ENCODE data around the gene NUP93.
A peak's percentile ranks its signal among the peaks of the same experiment; 100 is the strongest.

Gene NUP93

GRCh38 chr16:56841659-56842058 is 111.7 kb downstream of the NUP93 start:
- no peaks in the 10 kb centered on the region for H3K9me3 Mint-ChIP-seq
- peaks cover 30% of the 10 kb centered on the region for H3K36me3 Mint-ChIP-seq (ENCODE audit: low read depth)
- H3K27ac Mint-ChIP-seq, result no peak overlapping the region
- H3K4me1 Mint-ChIP-seq (ENCODE audit: low read depth), result no peaks in the 10 kb centered on the region
- H3K27me3 Mint-ChIP-seq (ENCODE audit: low read depth), result no peaks in the 10 kb centered on the region
- no peak overlapping the region for H3K4me3 Mint-ChIP-seq

DNA sequence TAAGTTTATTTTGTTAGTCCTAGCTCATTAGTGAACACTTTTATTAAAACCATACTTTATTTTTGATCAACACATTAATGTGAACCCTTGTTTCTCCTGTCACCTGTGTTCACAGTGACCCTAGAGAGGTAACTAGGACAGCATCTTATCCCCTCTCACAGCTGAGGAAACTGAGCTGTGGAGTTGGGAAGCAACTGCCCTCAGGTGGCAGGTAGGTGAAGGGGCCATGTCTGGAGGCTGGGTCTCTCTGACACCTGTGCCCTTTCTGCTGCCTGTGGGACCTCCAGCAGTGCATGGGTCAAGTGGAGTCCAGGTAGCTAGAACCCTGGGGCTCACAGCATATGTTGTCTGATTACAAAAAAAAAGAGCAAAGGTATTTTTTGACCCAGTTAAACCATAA is 112.2 kb downstream of the NUP93 start:
- no peak overlapping the region for H3K4me3 Mint-ChIP-seq
- peaks cover 32% of the 10 kb centered on the region for H3K36me3 Mint-ChIP-seq (ENCODE audit: low read depth)
- H3K4me1 Mint-ChIP-seq (ENCODE audit: low read depth), result no peaks in the 10 kb centered on the region
- H3K27me3 Mint-ChIP-seq (ENCODE audit: low read depth), result no peaks in the 10 kb centered on the region
- H3K27ac Mint-ChIP-seq, result no peak overlapping the region
- H3K9me3 Mint-ChIP-seq, result no peaks in the 10 kb centered on the region

DNA sequence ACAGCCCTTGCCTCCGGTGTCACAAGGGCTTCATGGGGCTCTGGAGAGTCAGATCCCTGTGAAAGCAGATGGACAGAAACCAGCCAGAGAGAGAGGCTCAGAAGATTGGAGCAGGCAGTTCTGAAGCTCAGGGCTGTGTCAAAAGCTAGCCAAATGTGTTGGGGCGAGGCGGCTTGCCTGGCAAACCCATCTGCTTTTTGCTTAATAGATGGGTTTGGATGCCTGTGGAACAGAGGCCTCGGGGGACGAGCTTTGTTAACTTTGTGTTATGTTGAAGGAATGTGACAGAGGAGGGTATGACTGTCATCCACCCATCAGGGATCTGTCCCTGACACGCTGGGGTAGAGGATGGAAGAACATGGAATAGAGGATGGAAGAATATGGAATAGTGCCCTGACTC is 114.1 kb downstream of the NUP93 start:
- Mint-ChIP-seq H3K36me3 (ENCODE audit: low read depth) (peaks cover 30% of the 10 kb centered on the region), H3K27ac (peak overlapping the region; percentile 22), H3K4me1 (ENCODE audit: low read depth) (peaks cover 15% of the 10 kb centered on the region), H3K27me3 (ENCODE audit: low read depth) (no peaks in the 10 kb centered on the region), H3K9me3 (peaks cover 8% of the 10 kb centered on the region), H3K4me3 (no peak overlapping the region)

DNA sequence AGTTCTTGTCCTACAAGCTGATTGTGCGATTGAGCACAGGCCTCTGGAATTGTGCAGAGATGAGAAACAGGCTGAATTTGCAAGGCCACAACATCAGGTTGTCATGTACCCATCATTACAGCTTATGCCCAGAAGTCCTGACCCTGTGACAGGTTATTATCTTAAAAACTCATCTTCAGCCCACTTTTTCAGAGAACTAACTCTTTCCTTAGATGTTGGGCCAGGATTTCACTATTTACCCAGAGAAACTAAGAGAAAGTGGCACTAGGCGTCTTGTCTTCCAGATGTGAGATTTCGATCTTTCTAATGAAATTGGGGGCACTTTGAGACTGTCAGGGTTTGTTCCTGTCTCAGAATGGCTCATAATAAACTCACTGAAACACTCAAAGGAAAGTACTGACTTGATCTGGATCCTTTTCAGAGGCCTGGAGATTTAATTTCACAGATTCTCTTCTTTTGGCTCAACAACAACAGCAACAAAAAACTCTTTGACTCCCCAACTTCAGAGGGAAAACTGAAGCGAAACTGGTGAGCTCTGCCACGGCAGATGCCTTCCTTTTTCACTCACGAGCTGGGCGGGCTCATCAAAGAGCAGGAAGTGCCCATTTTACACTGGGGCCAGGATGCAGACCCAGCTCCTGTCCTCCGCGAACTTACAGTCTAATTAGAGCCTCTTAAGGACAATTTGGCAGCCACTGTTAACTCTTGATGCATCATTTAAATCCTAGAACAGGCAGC is 117.4 kb downstream of the NUP93 start:
- Mint-ChIP-seq H3K4me3 (no peak overlapping the region), H3K9me3 (peaks cover 8% of the 10 kb centered on the region), H3K27ac (peak overlapping the region; percentile 52), H3K36me3 (ENCODE audit: low read depth) (peaks cover 22% of the 10 kb centered on the region), H3K27me3 (ENCODE audit: low read depth) (no peaks in the 10 kb centered on the region), H3K4me1 (ENCODE audit: low read depth) (peaks cover 15% of the 10 kb centered on the region)

DNA sequence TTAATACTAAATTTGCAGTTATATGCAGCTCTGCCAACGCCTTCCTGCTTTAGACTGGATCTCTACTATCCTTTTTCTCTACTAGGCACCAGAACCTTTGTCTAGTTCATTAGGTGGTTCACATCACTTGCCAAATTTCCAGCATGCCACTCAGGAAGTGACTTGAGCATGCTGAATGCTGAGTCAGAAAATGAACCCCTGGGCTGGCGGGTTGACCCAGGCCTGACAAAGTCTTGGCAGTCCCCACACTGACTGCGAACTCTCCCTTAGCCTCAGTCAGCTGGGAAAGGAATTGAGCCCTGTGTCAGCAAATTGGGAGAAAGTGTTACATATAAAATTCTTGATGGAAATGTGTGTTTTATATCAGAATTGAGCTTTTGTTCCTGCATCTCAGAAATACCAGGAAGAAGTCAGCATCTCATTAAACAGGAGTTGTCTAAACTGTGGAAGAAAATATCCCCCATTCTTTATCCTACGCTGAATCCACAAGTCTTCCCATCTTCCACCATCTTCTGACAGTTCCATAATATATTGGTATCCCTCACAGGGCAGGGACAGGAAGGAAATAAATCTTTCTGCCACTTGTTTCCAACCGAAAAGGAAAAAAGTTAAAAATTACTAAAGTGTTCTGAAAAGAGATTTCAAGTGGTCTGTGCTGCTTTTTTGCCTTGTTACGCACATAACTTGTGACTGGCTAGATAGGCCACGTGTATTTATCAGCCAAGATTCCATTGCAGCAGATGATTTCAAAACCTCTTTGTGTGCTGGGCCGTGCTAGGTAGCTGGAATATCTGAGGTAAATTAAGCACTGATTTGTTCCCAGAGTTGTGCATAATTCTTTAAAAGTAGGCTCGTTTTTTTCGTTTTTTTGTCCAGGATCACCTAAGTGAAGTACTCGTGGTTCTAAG is 118.4 kb downstream of the NUP93 start:
- peaks cover 8% of the 10 kb centered on the region for H3K9me3 Mint-ChIP-seq
- peak overlapping the region; percentile 56 for H3K27ac Mint-ChIP-seq
- peaks cover 15% of the 10 kb centered on the region for H3K4me1 Mint-ChIP-seq (ENCODE audit: low read depth)
- H3K36me3 Mint-ChIP-seq (ENCODE audit: low read depth), result peaks cover 19% of the 10 kb centered on the region
- H3K4me3 Mint-ChIP-seq, result no peak overlapping the region
- no peaks in the 10 kb centered on the region for H3K27me3 Mint-ChIP-seq (ENCODE audit: low read depth)

- H3K27ac Mint-ChIP-seq, result no peak overlapping the region
- peaks cover 8% of the 10 kb centered on the region for H3K9me3 Mint-ChIP-seq
Observed at GRCh38 chr16:56848955-56849689, 119.2 kb downstream of the NUP93 start.

GRCh38 chr16:56849690-56850680 is 120.1 kb downstream of the NUP93 start:
- Mint-ChIP-seq H3K27me3 (ENCODE audit: low read depth) (no peaks in the 10 kb centered on the region), H3K4me3 (no peak overlapping the region), H3K36me3 (ENCODE audit: low read depth) (peaks cover 13% of the 10 kb centered on the region), H3K4me1 (ENCODE audit: low read depth) (peaks cover 15% of the 10 kb centered on the region), H3K9me3 (peaks cover 8% of the 10 kb centered on the region), H3K27ac (no peak overlapping the region)

More at GRCh38 chr16:56848955-56849689, 119.2 kb downstream of the NUP93 start:
- H3K4me1 Mint-ChIP-seq (ENCODE audit: low read depth), result peaks cover 15% of the 10 kb centered on the region
- no peak overlapping the region for H3K4me3 Mint-ChIP-seq
- peaks cover 15% of the 10 kb centered on the region for H3K36me3 Mint-ChIP-seq (ENCODE audit: low read depth)
- no peaks in the 10 kb centered on the region for H3K27me3 Mint-ChIP-seq (ENCODE audit: low read depth)

DNA sequence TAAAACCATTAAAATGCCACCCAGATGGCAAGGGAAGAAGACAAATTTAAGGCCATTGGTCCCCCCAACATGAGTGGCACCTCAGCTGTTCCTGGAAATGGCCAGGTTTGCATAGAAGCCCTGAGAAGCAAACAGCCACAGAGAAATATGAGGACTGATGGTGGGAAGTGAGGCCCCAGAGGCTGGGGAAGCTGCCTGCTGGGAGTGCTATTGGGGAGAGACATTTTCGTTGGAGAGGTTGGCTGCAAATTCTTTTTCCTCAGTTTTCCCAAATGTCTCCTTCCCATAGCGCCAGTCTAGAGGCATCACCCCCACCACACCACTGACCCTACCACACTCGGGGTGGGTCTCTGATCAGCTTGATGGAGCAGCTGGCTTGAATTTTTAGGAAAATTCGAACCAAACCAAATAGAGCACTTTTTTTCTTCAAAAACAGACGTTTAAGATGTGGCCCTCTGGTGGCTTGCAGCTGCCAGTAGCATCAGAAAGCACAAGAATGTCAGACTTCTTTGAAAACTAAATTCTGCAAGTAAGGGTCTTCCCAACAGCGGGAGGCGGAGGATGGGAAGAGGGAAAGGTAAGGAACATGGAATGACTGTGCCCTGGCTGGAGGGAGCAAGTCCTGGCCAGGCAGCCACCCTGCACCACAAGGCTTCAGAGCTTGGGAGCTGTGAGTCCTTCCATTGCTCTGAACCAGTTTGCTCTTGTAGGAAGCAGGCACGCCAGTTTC is 121.9 kb downstream of the NUP93 start:
- Mint-ChIP-seq H3K36me3 (ENCODE audit: low read depth) (peaks cover 8% of the 10 kb centered on the region), H3K27ac (no peak overlapping the region), H3K27me3 (ENCODE audit: low read depth) (no peaks in the 10 kb centered on the region), H3K9me3 (peaks cover 8% of the 10 kb centered on the region), H3K4me1 (ENCODE audit: low read depth) (peaks cover 15% of the 10 kb centered on the region), H3K4me3 (no peak overlapping the region)

- Mint-ChIP-seq H3K9me3 (peaks cover 8% of the 10 kb centered on the region), H3K4me1 (ENCODE audit: low read depth) (peaks cover 14% of the 10 kb centered on the region), H3K27me3 (ENCODE audit: low read depth) (no peaks in the 10 kb centered on the region), H3K4me3 (no peak overlapping the region), H3K27ac (no peak overlapping the region), H3K36me3 (ENCODE audit: low read depth) (peaks cover 7% of the 10 kb centered on the region)
Observed at GRCh38 chr16:56852401-56852730, 122.4 kb downstream of the NUP93 start.

DNA sequence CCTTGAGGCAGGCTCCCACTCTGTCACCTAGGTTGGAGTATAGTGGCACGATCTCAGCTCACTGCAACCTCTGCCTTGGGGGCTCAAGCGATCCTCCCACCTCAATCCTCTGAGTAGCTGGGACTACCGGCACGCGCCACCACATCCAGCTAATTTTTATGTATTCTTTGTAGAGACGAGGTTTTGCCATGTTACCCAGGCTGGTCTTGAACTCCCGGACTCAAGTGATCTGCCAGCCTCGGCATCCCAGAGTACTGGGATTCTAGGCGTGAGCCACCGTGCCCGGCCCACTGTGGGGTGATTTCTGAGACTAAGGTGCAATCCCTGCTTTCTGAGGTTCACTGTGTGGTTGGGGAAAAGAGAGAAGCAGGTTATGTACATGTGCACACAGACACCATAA is 123.0 kb downstream of the NUP93 start:
- H3K4me1 Mint-ChIP-seq (ENCODE audit: low read depth), result peaks cover 8% of the 10 kb centered on the region
- no peaks in the 10 kb centered on the region for H3K27me3 Mint-ChIP-seq (ENCODE audit: low read depth)
- H3K36me3 Mint-ChIP-seq (ENCODE audit: low read depth), result peaks cover 3% of the 10 kb centered on the region
- H3K9me3 Mint-ChIP-seq, result peaks cover 2% of the 10 kb centered on the region
- no peak overlapping the region for H3K4me3 Mint-ChIP-seq
- no peak overlapping the region for H3K27ac Mint-ChIP-seq

GRCh38 chr16:56855201-56855600 is 125.3 kb downstream of the NUP93 start:
- no peak overlapping the region for H3K4me3 Mint-ChIP-seq
- peaks cover 12% of the 10 kb centered on the region for H3K4me1 Mint-ChIP-seq (ENCODE audit: low read depth)
- H3K27ac Mint-ChIP-seq, result no peak overlapping the region
- H3K36me3 Mint-ChIP-seq (ENCODE audit: low read depth), result no peaks in the 10 kb centered on the region
- no peaks in the 10 kb centered on the region for H3K9me3 Mint-ChIP-seq
- no peaks in the 10 kb centered on the region for H3K27me3 Mint-ChIP-seq (ENCODE audit: low read depth)

DNA sequence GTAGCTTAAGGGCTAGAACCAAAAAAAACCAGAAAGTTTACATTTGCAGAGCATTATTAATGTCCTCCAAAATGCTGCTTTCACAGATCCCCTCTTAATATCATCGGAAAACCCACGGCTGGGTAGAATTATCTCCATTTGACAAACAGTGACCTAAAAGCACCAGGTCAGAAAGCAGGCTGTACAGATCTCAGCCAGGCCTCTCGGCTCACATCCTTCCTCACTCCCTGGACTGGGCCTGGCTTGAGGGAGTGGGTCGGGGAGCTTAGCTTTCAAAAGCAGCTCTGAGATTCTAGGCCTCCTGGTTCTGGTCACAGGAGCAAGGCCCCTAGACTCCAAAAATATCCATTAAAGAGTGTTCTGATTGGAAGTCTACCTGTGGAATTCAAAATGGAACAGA is 126.0 kb downstream of the NUP93 start:
- H3K36me3 Mint-ChIP-seq (ENCODE audit: low read depth), result no peaks in the 10 kb centered on the region
- no peak overlapping the region for H3K4me3 Mint-ChIP-seq
- H3K27ac Mint-ChIP-seq, result no peak overlapping the region
- no peaks in the 10 kb centered on the region for H3K27me3 Mint-ChIP-seq (ENCODE audit: low read depth)
- no peaks in the 10 kb centered on the region for H3K9me3 Mint-ChIP-seq
- H3K4me1 Mint-ChIP-seq (ENCODE audit: low read depth), result peaks cover 20% of the 10 kb centered on the region

DNA sequence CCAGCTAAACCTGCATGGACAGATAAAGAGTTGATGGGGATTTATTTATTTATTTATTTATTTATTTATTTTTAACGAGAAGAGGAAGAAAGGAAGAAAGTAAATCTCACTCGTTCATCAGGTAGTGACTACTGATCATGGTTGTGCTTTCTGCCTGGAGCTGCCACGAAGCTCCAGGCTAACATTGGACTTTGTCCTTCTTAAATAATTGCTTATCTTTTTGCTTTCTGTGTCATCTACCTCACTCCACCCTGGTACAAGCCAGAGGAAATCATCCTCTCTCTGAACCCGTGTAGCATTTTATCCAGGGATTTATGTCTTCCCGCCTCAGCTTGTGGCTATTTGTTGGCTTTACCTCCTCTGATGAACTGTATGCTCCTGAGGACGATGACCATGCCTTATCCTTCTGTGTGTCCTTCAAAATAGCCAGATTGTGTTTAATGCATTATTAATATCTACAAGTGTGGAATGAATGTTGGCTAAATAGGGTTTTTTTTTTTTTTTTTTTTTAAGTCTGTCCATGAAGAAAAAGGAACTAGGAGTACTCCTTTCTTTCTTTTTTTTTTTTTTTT is 127.0 kb downstream of the NUP93 start:
- Mint-ChIP-seq H3K4me1 (ENCODE audit: low read depth) (peaks cover 28% of the 10 kb centered on the region), H3K36me3 (ENCODE audit: low read depth) (no peaks in the 10 kb centered on the region), H3K4me3 (no peak overlapping the region), H3K9me3 (no peaks in the 10 kb centered on the region), H3K27me3 (ENCODE audit: low read depth) (no peaks in the 10 kb centered on the region), H3K27ac (peak overlapping the region; percentile 31)
